K562 (cell line): Measurements from ENCODE around the gene SEZ6. TPM values are rescaled to one million over a fixed set of nuclear protein-coding genes. Genes with fewer than 3 reads are reported as not detected.
A peak's percentile ranks its signal among the peaks of the same experiment; 100 is the strongest.

Experiments
- ATAC-seq: fragments of 200-7000 bp; cut with Tn5 transposase; 3 replicates; pipeline ENCODE4 v1.9.1; 2020; ENCODE audit warnings: moderate library complexity
- BruUV-seq: library from RNA; stranded (reverse); fragments of 400-500 nt; replicated peaks from 2 replicates; lab custom pipeline; 2021; lab: Mats Ljungman, UMichigan
- CTCF ChIA-PET: fragments of 300-600 bp; formaldehyde crosslinking; extraction: SDS; loops from one replicate; lab custom pipeline; 2021; ENCODE audit warnings: low intra/inter-chr PET ratio; lab: Yijun Ruan, JAX
- POLR2A ChIA-PET: fragments of 300-600, 350-650 bp; sonication (Branson Sonifier 250); formaldehyde crosslinking; extraction: SDS; loops from one replicate; lab custom pipeline; 2021; ENCODE audit warnings: antibody characterized with exemption, inconsistent platforms; lab: Yijun Ruan, JAX
- DNase-seq, 4 experiments: peaks; one replicate each; pipeline versions ENCODE4 v3.0.0 to v3.0.0-alpha.2; 2011 to 2018; ENCODE audit warnings: low spot score in 3 of 4, mixed read lengths in 3 of 4; ENCODE audit errors: extremely low read depth in 1 of 4
- FAIRE-seq: peaks from 2 replicates; lab custom pipeline; 2011; peaks lifted over from hg19 to GRCh38; lab: Jason Lieb, UNC
- H2AFZ ChIP-seq: 2 replicates; pipeline ENCODE4 v1.6.0; 2011; ENCODE audit warnings: low read depth, low read length, control low read depth, inconsistent platforms
- H3K27ac ChIP-seq: fragments of 200-600 bp; 3 replicates; pipeline ENCODE4 v1.8.0; 2011; ENCODE audit warnings: low read depth, mild to moderate bottlenecking, control low read depth, inconsistent platforms, low read length, moderate library complexity, mixed read lengths; ENCODE audit errors: extremely low read depth
- H3K27me3 ChIP-seq, 2 experiments: fragments of 300-600 bp in 1 of 2; 2 replicates in 1 of 2; 3 replicates in 1 of 2; pipeline versions ENCODE4 v1.6.0 to v1.8.0; 2011; ENCODE audit warnings: inconsistent platforms in 2 of 2, low read length in 2 of 2, mild to moderate bottlenecking in 1 of 2, mixed read lengths in 1 of 2, moderate library complexity in 1 of 2; ENCODE audit not compliant: control insufficient read depth in 2 of 2, insufficient read depth in 2 of 2
- H3K36me3 ChIP-seq: fragments of 300-600 bp; 3 replicates; pipeline ENCODE4 v1.8.0; 2011; ENCODE audit warnings: mild to moderate bottlenecking, low read length, inconsistent platforms; ENCODE audit not compliant: control insufficient read depth, insufficient read depth
- H3K4me1 ChIP-seq, 2 experiments: fragments of 200-600 bp in 1 of 2; replicated peaks in 1 of 2; 2 replicates in 1 of 2; 3 replicates in 1 of 2; pipeline versions ENCODE4 v1.5.1 to v1.8.0; 2011; ENCODE audit warnings: inconsistent platforms in 2 of 2, low read length in 2 of 2, mild to moderate bottlenecking in 1 of 2, mixed read lengths in 1 of 2, moderate library complexity in 1 of 2; ENCODE audit not compliant: control insufficient read depth in 2 of 2, insufficient read depth in 2 of 2
- H3K4me2 ChIP-seq: 2 replicates; pipeline ENCODE4 v1.6.1; 2011; ENCODE audit warnings: low read length, control low read depth, inconsistent platforms, mixed read lengths; ENCODE audit not compliant: insufficient read depth
- H3K4me3 ChIP-seq: fragments of 200-600 bp; sonication (generic), shearing (Covaris generic); 2 replicates; pipeline ENCODE4 v1.5.1; 2016; ENCODE audit warnings: control low read depth, inconsistent platforms
- H3K79me2 ChIP-seq: fragments of 200-600 bp; 3 replicates; pipeline ENCODE4 v1.8.0; 2011; ENCODE audit warnings: low read length, inconsistent platforms; ENCODE audit not compliant: control insufficient read depth, insufficient read depth
- H3K9ac ChIP-seq, 2 experiments: 2 replicates each; pipeline versions ENCODE4 v1.6.0 to v1.6.1; 2011; ENCODE audit warnings: low read depth in 2 of 2, low read length in 2 of 2, control low read depth in 1 of 2, inconsistent platforms in 1 of 2, mild to moderate bottlenecking in 1 of 2, mixed read lengths in 1 of 2; ENCODE audit not compliant: insufficient read depth in 1 of 2
- H3K9me1 ChIP-seq: one replicate; pipeline ENCODE4 v1.6.0; 2011; ENCODE audit warnings: inconsistent platforms, mild to moderate bottlenecking, low read length, moderate library complexity; ENCODE audit not compliant: control insufficient read depth, insufficient read depth
- H3K9me3 ChIP-seq: replicated peaks from 2 replicates; pipeline ENCODE4 v1.5.1; 2011; ENCODE audit warnings: low read depth, low read length, inconsistent platforms; ENCODE audit not compliant: control insufficient read depth, insufficient read depth
- H4K20me1 ChIP-seq: replicated peaks from 2 replicates; pipeline ENCODE4 v1.6.1; 2011; ENCODE audit warnings: low read length, inconsistent platforms, mixed read lengths; ENCODE audit not compliant: control insufficient read depth, insufficient read depth
- POLR2H ChIP-seq: IDR thresholded peaks from 2 replicates; pipeline ENCODE4 v1.6.1; 2016; ENCODE audit warnings: missing genetic modification characterization, low read depth, mild to moderate bottlenecking, control low read depth, missing compliant biosample characterization, moderate library complexity
- ZNF561 ChIP-seq: fragments of 450-650 bp; formaldehyde crosslinking; conservative IDR thresholded peaks from 2 replicates; pipeline ENCODE4 v1.4.0; 2020; ENCODE audit warnings: mild to moderate bottlenecking, moderate library complexity
- WGBS: fragments of 100-300 bp; shearing (Covaris generic); methylation state at CpG from one replicate; pipeline ENCODE4 v1.1.6; 2016; ENCODE audit warnings: low coverage, mixed read lengths; ENCODE audit not compliant: insufficient coverage; ENCODE audit errors: missing lambda C conversion rate; 5-methylcytosine and 5-hydroxymethylcytosine counted together
- in situ Hi-C: fragments of 300-500 bp; cut with MboI; formaldehyde crosslinking; loops from 4 replicates; pipeline ENCODE4 v1.15.0; 2018; ENCODE audit warnings: inconsistent platforms, mixed read lengths
- intact Hi-C: fragments of 100-400 bp; cut with micrococcal nuclease; formaldehyde crosslinking; loops from 2 replicates; pipeline ENCODE4 v1.14.2; 2022
- polyA plus RNA-seq, 8 experiments: library from polyadenylated mRNA; depleted of rRNA in 4 of 8; stranded (reverse) in 5 of 8; unstranded in 3 of 8; fragments of >200 nt; fragmentation: Nextera tagmentation in 2 of 8; fragmentation: Illumina TruSeq in 1 of 8; extraction: Ambion mirVana in 2 of 8; extraction: Trizol in 1 of 8; gene quantifications; 2 replicates each; pipeline versions ENCODE4 v1.2.1 to v1.2.3, GENCODE V29; 2011 to 2014; ENCODE audit warnings: inconsistent platforms in 1 of 8, missing spikeins in 1 of 8
- total RNA-seq, 7 experiments: library from RNA; depleted of rRNA in 6 of 7; stranded (reverse); fragments of >200 nt in 6 of 7; fragmentation: Illumina TruSeq in 2 of 7; extraction: Trizol in 2 of 7; gene quantifications; 2 replicates each; pipeline versions ENCODE4 v1.2.1 to v1.2.3, GENCODE V29; 2011 to 2021; ENCODE audit warnings: low replicate concordance in 1 of 7
- TF ChIP-seq, protein P1 (sequence below): sonication (generic); formaldehyde crosslinking; IDR thresholded peaks from 2 replicates; pipeline ENCODE4 v1.8.1; 2023; ENCODE audit warnings: mild to moderate bottlenecking, missing genetic modification reagents
- TF ChIP-seq, protein P2 (sequence below): fragments of 450-650 bp; IDR thresholded peaks from 2 replicates; pipeline ENCODE4 v1.6.1; 2016

SEZ6 gene
- total and polyA plus RNA-seq, 9 of the 15 experiments (the other 6 are each of a cell fraction or from before 2014, with no cell fraction given) = not detected

DNA sequence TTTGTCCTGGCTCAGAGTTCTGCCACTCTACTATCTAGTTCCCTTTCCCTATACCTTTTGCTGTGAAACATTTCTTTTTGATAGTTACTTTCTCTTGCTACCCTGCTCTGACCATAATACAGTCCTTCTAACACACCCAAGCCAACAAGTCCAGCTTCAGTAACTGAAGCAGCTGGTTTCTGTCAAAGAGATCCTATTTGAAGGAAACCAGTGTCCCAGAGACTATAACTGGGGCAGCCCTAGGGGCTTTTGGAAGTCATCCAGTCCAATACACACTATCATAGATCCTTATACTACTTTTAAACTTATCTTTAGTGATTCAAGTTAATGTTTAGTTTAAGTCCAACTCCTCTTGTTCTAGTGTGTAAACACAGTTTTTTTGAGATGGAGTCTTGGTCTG, 85.6 kb downstream of the SEZ6 start (continued):
- TF ChIP-seq, protein P1, sequence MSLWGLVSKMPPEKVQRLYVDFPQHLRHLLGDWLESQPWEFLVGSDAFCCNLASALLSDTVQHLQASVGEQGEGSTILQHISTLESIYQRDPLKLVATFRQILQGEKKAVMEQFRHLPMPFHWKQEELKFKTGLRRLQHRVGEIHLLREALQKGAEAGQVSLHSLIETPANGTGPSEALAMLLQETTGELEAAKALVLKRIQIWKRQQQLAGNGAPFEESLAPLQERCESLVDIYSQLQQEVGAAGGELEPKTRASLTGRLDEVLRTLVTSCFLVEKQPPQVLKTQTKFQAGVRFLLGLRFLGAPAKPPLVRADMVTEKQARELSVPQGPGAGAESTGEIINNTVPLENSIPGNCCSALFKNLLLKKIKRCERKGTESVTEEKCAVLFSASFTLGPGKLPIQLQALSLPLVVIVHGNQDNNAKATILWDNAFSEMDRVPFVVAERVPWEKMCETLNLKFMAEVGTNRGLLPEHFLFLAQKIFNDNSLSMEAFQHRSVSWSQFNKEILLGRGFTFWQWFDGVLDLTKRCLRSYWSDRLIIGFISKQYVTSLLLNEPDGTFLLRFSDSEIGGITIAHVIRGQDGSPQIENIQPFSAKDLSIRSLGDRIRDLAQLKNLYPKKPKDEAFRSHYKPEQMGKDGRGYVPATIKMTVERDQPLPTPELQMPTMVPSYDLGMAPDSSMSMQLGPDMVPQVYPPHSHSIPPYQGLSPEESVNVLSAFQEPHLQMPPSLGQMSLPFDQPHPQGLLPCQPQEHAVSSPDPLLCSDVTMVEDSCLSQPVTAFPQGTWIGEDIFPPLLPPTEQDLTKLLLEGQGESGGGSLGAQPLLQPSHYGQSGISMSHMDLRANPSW = no peak

DNA sequence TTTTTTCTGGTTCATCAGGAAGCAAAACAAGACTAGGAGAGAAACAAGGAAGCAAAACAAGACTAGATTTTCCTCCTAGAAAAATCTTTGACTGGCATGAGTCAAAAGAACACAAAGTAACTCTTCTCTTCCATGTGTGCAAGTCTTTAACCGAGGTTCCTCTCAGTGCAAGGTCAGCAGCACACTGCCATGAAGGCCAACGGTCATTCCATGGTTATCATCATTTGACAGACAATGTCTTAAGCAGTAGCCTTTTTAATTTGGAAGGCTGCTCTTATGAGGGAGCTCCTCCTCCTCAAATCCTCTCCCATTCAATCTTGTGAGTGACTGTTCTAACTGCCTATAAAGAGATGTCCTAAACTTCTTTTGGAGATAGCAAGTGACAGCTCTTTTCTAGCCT, 87.5 kb downstream of the SEZ6 start:
- Histone ChIP-seq H3K79me2 (no peaks in the 10 kb centered on the region), H3K27me3 (no peaks in the 10 kb centered on the region), H3K9ac (no peak overlapping the region; a peak in 1 of 4 replicates), H3K27ac (no peak overlapping the region), H3K4me2 (no peak overlapping the region), H3K9me3 (peaks cover 4% of the 10 kb centered on the region; the same call in 1 of the 2 replicates), H3K4me1 (peaks cover 2% of the 10 kb centered on the region in 2 experiments; a peak in 3 of 5 replicates), H4K20me1 (no peaks in the 10 kb centered on the region; the same call in 1 of the 2 replicates), H3K9me1 (no peaks in the 10 kb centered on the region), H3K36me3 (peaks cover 91% of the 10 kb centered on the region), H2AFZ (no peak overlapping the region), H3K4me3 (no peak overlapping the region)
- intact Hi-C loops (no loop called here), in situ Hi-C loops (no loop called here)
- WGBS = 42% methylated on average over 2 of the region's 2 CpGs
- ChIA-PET CTCF (interaction anchor here (0.9 to 3.2 kb wide), 2 partner anchors 14 to 192 kb away, joined by 3 to 15 read pairs; partner anchors contain the start of gene TLCD1), POLR2A (interaction anchor here (0.6 to 3.7 kb wide), 7 partner anchors 9 to 161 kb away, joined by 3 to 14 read pairs (median 5); no protein-coding TSS in a partner anchor)
- TF ChIP-seq, protein P2, sequence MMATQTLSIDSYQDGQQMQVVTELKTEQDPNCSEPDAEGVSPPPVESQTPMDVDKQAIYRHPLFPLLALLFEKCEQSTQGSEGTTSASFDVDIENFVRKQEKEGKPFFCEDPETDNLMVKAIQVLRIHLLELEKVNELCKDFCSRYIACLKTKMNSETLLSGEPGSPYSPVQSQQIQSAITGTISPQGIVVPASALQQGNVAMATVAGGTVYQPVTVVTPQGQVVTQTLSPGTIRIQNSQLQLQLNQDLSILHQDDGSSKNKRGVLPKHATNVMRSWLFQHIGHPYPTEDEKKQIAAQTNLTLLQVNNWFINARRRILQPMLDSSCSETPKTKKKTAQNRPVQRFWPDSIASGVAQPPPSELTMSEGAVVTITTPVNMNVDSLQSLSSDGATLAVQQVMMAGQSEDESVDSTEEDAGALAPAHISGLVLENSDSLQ = peak; percentile 79
- TF ChIP-seq POLR2H (tag) = no peak
- no peak for TF ChIP-seq ZNF561
- DNase-seq = no peak
- BruUV-seq = no TSS peak
- ATAC-seq = peak; percentile 31; the same call in 2 of the 3 replicates
- FAIRE-seq = peak; percentile 35
